ENCODE data around the gene ADD3.

The ADD3 gene

GRCh38 chr10:110005719-110006118 is 2.1 kb upstream of the ADD3 start:
- FAIRE-seq (no peak), DNase-seq (ENCODE audit: insufficient read length, low spot score) (no peak)
- TF ChIP-seq POLR2A (IDR thresholded peaks at IDR 0.05; ENCODE audit: low read depth, low read length): no peak

- FAIRE-seq (no peak), DNase-seq (ENCODE audit: insufficient read length, low spot score) (peak; percentile 18)
- TF ChIP-seq POLR2A (IDR thresholded peaks at IDR 0.05; ENCODE audit: low read depth, low read length): no peak
Measured at GRCh38 chr10:110006358-110007160, 1.2 kb upstream of the ADD3 start.

- DNase-seq (ENCODE audit: insufficient read length, low spot score) (peak; percentile 35), FAIRE-seq (no peak)
- 0 out of 2 replicates have a peak, but pooled peaks have one; percentile 28 for TF ChIP-seq POLR2A (IDR thresholded peaks at IDR 0.05; ENCODE audit: low read depth, low read length)
Measured at GRCh38 chr10:110007161-110007700, 553 bp upstream of the ADD3 start.

GRCh38 chr10:110008518-110009339 is 945 bp downstream of the ADD3 start:
- TF ChIP-seq POLR2A (IDR thresholded peaks at IDR 0.05; ENCODE audit: low read depth, low read length): no peak
- FAIRE-seq: peak; percentile 61
- DNase-seq (ENCODE audit: insufficient read length, low spot score): peak; percentile 17

GRCh38 chr10:110009736-110010475 is 2.1 kb downstream of the ADD3 start:
- no peak for FAIRE-seq
- DNase-seq (ENCODE audit: insufficient read length, low spot score): no peak
- TF ChIP-seq POLR2A (IDR thresholded peaks at IDR 0.05; ENCODE audit: low read depth, low read length): no peak

GRCh38 chr10:110010486-110011378 is 2.9 kb downstream of the ADD3 start:
- no peak for TF ChIP-seq POLR2A (IDR thresholded peaks at IDR 0.05; ENCODE audit: low read depth, low read length)
- FAIRE-seq: no peak
- DNase-seq (ENCODE audit: insufficient read length, low spot score): no peak

GRCh38 chr10:110011681-110012080 is 3.9 kb downstream of the ADD3 start:
- FAIRE-seq (no peak), DNase-seq (ENCODE audit: insufficient read length, low spot score) (no peak)
- TF ChIP-seq POLR2A (IDR thresholded peaks at IDR 0.05; ENCODE audit: low read depth, low read length): no peak

- FAIRE-seq (peak; percentile 57), DNase-seq (ENCODE audit: insufficient read length, low spot score) (no peak)
- TF ChIP-seq POLR2A (IDR thresholded peaks at IDR 0.05; ENCODE audit: low read depth, low read length): no peak
Measured at GRCh38 chr10:110013630-110014293, 6.0 kb downstream of the ADD3 start.

- FAIRE-seq (peak; percentile 20), DNase-seq (ENCODE audit: insufficient read length, low spot score) (no peak)
- no peak for TF ChIP-seq POLR2A (IDR thresholded peaks at IDR 0.05; ENCODE audit: low read depth, low read length)
Measured at GRCh38 chr10:110016039-110016438, 8.3 kb downstream of the ADD3 start.

- DNase-seq (ENCODE audit: insufficient read length, low spot score) (no peak), FAIRE-seq (no peak)
- no peak for TF ChIP-seq POLR2A (IDR thresholded peaks at IDR 0.05; ENCODE audit: low read depth, low read length)
Measured at GRCh38 chr10:110017052-110017451, 9.3 kb downstream of the ADD3 start.

GRCh38 chr10:110017907-110018306 is 10.1 kb downstream of the ADD3 start:
- TF ChIP-seq POLR2A (IDR thresholded peaks at IDR 0.05; ENCODE audit: low read depth, low read length): no peak
- FAIRE-seq (no peak), DNase-seq (ENCODE audit: insufficient read length, low spot score) (no peak)

GRCh38 chr10:110020265-110020664 is 12.5 kb downstream of the ADD3 start:
- no peak for TF ChIP-seq POLR2A (IDR thresholded peaks at IDR 0.05; ENCODE audit: low read depth, low read length)
- no peak for DNase-seq (ENCODE audit: insufficient read length, low spot score)
- no peak for FAIRE-seq
